Ishikawa (cell line): Measurements from ENCODE around the gene POLD4.

Experiments used
- CEBPB ChIP-seq: IDR thresholded peaks from 2 replicates; pipeline ENCODE4 v1.6.1; 2012
- CREB1 ChIP-seq: IDR thresholded peaks from 2 replicates; pipeline ENCODE4 v1.6.1; 2012; ENCODE audit warnings: low read depth
- EGR1 ChIP-seq: IDR thresholded peaks from 2 replicates; pipeline ENCODE4 v1.6.1; 2012
- EP300 ChIP-seq: IDR thresholded peaks from 2 replicates; pipeline ENCODE4 v1.6.1; 2012; ENCODE audit warnings: borderline replicate concordance
- FOXM1 ChIP-seq: IDR thresholded peaks from 2 replicates; pipeline ENCODE4 v1.6.1; 2012; ENCODE audit warnings: low read depth, borderline replicate concordance
- MAX ChIP-seq: IDR thresholded peaks from 2 replicates; pipeline ENCODE4 v1.6.1; 2012
- NFIC ChIP-seq: IDR thresholded peaks from 2 replicates; pipeline ENCODE4 v1.6.1; 2012
- RAD21 ChIP-seq: IDR thresholded peaks from 2 replicates; pipeline ENCODE4 v1.6.1; 2012; ENCODE audit warnings: low read depth
- REST ChIP-seq: IDR thresholded peaks from 2 replicates; pipeline ENCODE4 v1.6.1; 2012; ENCODE audit warnings: low read depth, mild to moderate bottlenecking
- TAF1 ChIP-seq: IDR thresholded peaks from 2 replicates; pipeline ENCODE4 v1.6.1; 2012; ENCODE audit warnings: low read depth, mild to moderate bottlenecking
- TCF12 ChIP-seq: IDR thresholded peaks from 2 replicates; pipeline ENCODE4 v1.6.1; 2012; ENCODE audit warnings: low read depth
- TEAD4 ChIP-seq: IDR thresholded peaks from 2 replicates; pipeline ENCODE4 v1.6.1; 2012
- YY1 ChIP-seq: IDR thresholded peaks from 2 replicates; pipeline ENCODE4 v1.6.1; 2012; ENCODE audit warnings: low read depth
- ZBTB7A ChIP-seq: IDR thresholded peaks from 2 replicates; pipeline ENCODE4 v1.6.1; 2012; ENCODE audit warnings: low read depth
- TF ChIP-seq, protein P1 (sequence below): IDR thresholded peaks from 2 replicates; pipeline ENCODE4 v1.6.1; 2012

POLD4 gene

GRCh38 chr11:67309166-67309565 lies 44.2 kb downstream of the POLD4 start:
- TF ChIP-seq YY1 = no peak
- TF ChIP-seq REST = no peak
- no peak for TF ChIP-seq CEBPB
- TF ChIP-seq TAF1 = no peak
- TF ChIP-seq TCF12 = no peak
- TF ChIP-seq RAD21 = no peak
- no peak for TF ChIP-seq MAX
- TF ChIP-seq, protein P1, sequence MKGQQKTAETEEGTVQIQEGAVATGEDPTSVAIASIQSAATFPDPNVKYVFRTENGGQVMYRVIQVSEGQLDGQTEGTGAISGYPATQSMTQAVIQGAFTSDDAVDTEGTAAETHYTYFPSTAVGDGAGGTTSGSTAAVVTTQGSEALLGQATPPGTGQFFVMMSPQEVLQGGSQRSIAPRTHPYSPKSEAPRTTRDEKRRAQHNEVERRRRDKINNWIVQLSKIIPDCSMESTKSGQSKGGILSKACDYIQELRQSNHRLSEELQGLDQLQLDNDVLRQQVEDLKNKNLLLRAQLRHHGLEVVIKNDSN = no peak
- TF ChIP-seq CREB1 = no peak
- TF ChIP-seq EP300 = no peak
- TF ChIP-seq EGR1 = no peak

GRCh38 chr11:67308031-67308866 lies 45.1 kb downstream of the POLD4 start:
- no peak for TF ChIP-seq EGR1
- no peak for TF ChIP-seq TEAD4
- TF ChIP-seq FOXM1 = no peak
- TF ChIP-seq TCF12 = no peak
- no peak for TF ChIP-seq EP300
- no peak for TF ChIP-seq CREB1
- no peak for TF ChIP-seq CEBPB
- TF ChIP-seq YY1 = no peak
- TF ChIP-seq RAD21 = no peak
- TF ChIP-seq NFIC = no peak
- no peak for TF ChIP-seq ZBTB7A
- no peak for TF ChIP-seq REST
- TF ChIP-seq, protein P1 = no peak
- TF ChIP-seq TAF1 = no peak
- TF ChIP-seq MAX = no peak

DNA sequence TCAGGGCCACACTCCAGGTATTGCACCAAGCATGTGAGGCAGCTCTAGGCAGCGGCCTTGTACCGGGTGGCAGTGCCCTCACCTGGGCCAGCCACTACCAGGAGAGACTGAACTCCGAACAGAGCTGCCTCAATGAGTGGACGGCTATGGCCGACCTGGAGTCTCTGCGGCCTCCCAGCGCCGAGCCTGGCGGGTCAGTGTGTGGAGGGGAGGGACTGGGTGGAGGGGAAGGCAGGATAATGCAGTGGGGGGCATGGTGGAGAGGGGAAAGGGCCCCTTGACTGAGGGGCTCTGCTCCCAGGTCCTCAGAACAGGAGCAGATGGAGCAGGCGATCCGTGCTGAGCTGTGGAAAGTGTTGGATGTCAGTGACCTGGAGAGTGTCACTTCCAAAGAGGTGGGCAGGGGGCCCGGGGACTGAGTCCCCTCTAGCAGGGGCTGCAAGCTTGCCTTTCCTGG lies 45.8 kb downstream of the POLD4 start:
- TF ChIP-seq YY1 = no peak
- TF ChIP-seq EP300 = no peak
- TF ChIP-seq TAF1 = no peak
- TF ChIP-seq CEBPB = no peak
- no peak for TF ChIP-seq EGR1
- no peak for TF ChIP-seq TCF12
- TF ChIP-seq ZBTB7A = no peak
- TF ChIP-seq FOXM1 = no peak
- TF ChIP-seq, protein P1 = no peak
- no peak for TF ChIP-seq RAD21
- TF ChIP-seq REST = no peak
- TF ChIP-seq NFIC = no peak
- TF ChIP-seq CREB1 = no peak
- TF ChIP-seq MAX = no peak
- no peak for TF ChIP-seq TEAD4
